SK-N-SH (cell line): ENCODE data around the gene SEPTIN2. TPM values are rescaled to one million over a fixed set of nuclear protein-coding genes. Genes with fewer than 3 reads are reported as not detected.

ENCODE experiments used
- CTCF ChIA-PET: fragments of 300-600, 350-600 bp; formaldehyde crosslinking; extraction: SDS; loops from one replicate; lab custom pipeline; 2021; lab: Yijun Ruan, JAX
- POLR2A ChIA-PET: fragments of 350-600 bp; sonication (Branson Sonifier 250); formaldehyde crosslinking; extraction: SDS; loops from one replicate; lab custom pipeline; 2020; ENCODE audit warnings: antibody characterized with exemption, inconsistent platforms; lab: Yijun Ruan, JAX
- DNase-seq: peaks from one replicate; pipeline ENCODE4 v3.0.0; 2012
- H2AFZ ChIP-seq: fragments of 200-600 bp; sonication (generic); 2 replicates; pipeline ENCODE4 v1.8.1; 2016; ENCODE audit warnings: antibody characterized with exemption, mild to moderate bottlenecking, low read depth
- H3F3A ChIP-seq: fragments of 200-600 bp; sonication (generic); replicated peaks from 2 replicates; pipeline ENCODE3; 2016; ENCODE audit warnings: antibody characterized with exemption, mild to moderate bottlenecking; ENCODE audit not compliant: insufficient read depth
- H3K27ac ChIP-seq, 2 experiments: fragments of 200-500 bp in 1 of 2; fragments of 200-600 bp in 1 of 2; sonication (Bioruptor generic) in 1 of 2; sonication (generic), shearing (Covaris generic) in 1 of 2; 2 replicates each; pipeline versions ENCODE4 v1.5.1 to v1.6.1; 2014 to 2016; ENCODE audit warnings: low read depth in 2 of 2, inconsistent platforms in 1 of 2, low read length in 1 of 2, mild to moderate bottlenecking in 1 of 2, mixed read lengths in 1 of 2
- H3K27me3 ChIP-seq: fragments of 200-600 bp; sonication (generic), shearing (Covaris generic); 2 replicates; pipeline ENCODE4 v1.6.1; 2016; ENCODE audit warnings: mixed run types; ENCODE audit not compliant: insufficient read depth
- H3K36me3 ChIP-seq, 2 experiments: fragments of 200-500 bp in 1 of 2; fragments of 200-600 bp in 1 of 2; sonication (Bioruptor generic) in 1 of 2; sonication (generic) in 1 of 2; replicated peaks in 1 of 2; 2 replicates each; pipeline versions ENCODE3 to v1.5.1; 2014 to 2016; ENCODE audit warnings: low read length in 1 of 2, mild to moderate bottlenecking in 1 of 2; ENCODE audit not compliant: insufficient read depth in 2 of 2, control insufficient read depth in 1 of 2
- H3K4me1 ChIP-seq, 2 experiments: fragments of 200-500 bp in 1 of 2; fragments of 200-600 bp in 1 of 2; sonication (Bioruptor generic) in 1 of 2; sonication (generic), shearing (Covaris generic) in 1 of 2; 2 replicates each; pipeline versions ENCODE4 v1.5.1 to v1.6.1; 2014 to 2016; ENCODE audit warnings: low read depth in 1 of 2, low read length in 1 of 2, mixed run types in 1 of 2; ENCODE audit not compliant: insufficient read depth in 2 of 2, control insufficient read depth in 1 of 2
- H3K4me2 ChIP-seq: fragments of 200-600 bp; sonication (generic), shearing (Covaris generic); 2 replicates; pipeline ENCODE4 v1.6.1; 2017; ENCODE audit warnings: mixed run types
- H3K4me3 ChIP-seq, 2 experiments: fragments of 200-500 bp in 1 of 2; fragments of 200-600 bp in 1 of 2; sonication (Bioruptor generic) in 1 of 2; sonication (generic), shearing (Covaris generic) in 1 of 2; 2 replicates each; pipeline versions ENCODE4 v1.5.1 to v1.8.1; 2014 to 2016; ENCODE audit warnings: low read depth in 2 of 2, inconsistent platforms in 1 of 2, low read length in 1 of 2, mild to moderate bottlenecking in 1 of 2, mixed read lengths in 1 of 2, moderate library complexity in 1 of 2
- H3K79me2 ChIP-seq: fragments of 200-600 bp; sonication (generic); 2 replicates; pipeline ENCODE4 v1.8.1; 2017; ENCODE audit warnings: mild to moderate bottlenecking; ENCODE audit not compliant: insufficient read depth
- H3K9ac ChIP-seq: fragments of 200-600 bp; sonication (generic); 2 replicates; pipeline ENCODE4 v1.6.1; 2017; ENCODE audit warnings: mixed run types
- H3K9me2 ChIP-seq: fragments of 200-600 bp; sonication (generic); 2 replicates; pipeline ENCODE4 v1.6.1; 2017; ENCODE audit warnings: mixed run types
- H3K9me3 ChIP-seq: fragments of 200-600 bp; sonication (generic); 2 replicates; pipeline ENCODE4 v1.6.1; 2017; ENCODE audit warnings: mixed run types, mild to moderate bottlenecking, moderate library complexity
- H4K20me1 ChIP-seq: fragments of 200-600 bp; sonication (generic); 2 replicates; pipeline ENCODE4 v1.6.1; 2017; ENCODE audit warnings: mild to moderate bottlenecking, mixed run types; ENCODE audit not compliant: insufficient read depth
- CHD2 ChIP-seq: fragments of 150-350 bp; IDR thresholded peaks from 2 replicates; pipeline ENCODE4 v1.6.1; 2018; ENCODE audit warnings: low read length; ENCODE audit not compliant: partially characterized antibody
- EP300 ChIP-seq, 2 experiments: IDR thresholded peaks; 2 replicates each; pipeline versions ENCODE4 v1.4.0 to v1.6.1; 2012; ENCODE audit warnings: borderline replicate concordance in 1 of 2, low read depth in 1 of 2, low read length in 1 of 2
- FOSL2 ChIP-seq: IDR thresholded peaks from 2 replicates; pipeline ENCODE4 v1.4.0; 2012; ENCODE audit warnings: low read depth, mild to moderate bottlenecking, moderate library complexity, borderline replicate concordance
- NFIC ChIP-seq: IDR thresholded peaks from 2 replicates; pipeline ENCODE4 v1.4.0; 2012; ENCODE audit warnings: borderline replicate concordance
- NRF1 ChIP-seq: IDR thresholded peaks from 2 replicates; pipeline ENCODE4 v1.6.1; 2012; ENCODE audit warnings: low read depth, mild to moderate bottlenecking, low read length
- RAD21 ChIP-seq: IDR thresholded peaks from 2 replicates; pipeline ENCODE4 v1.6.1; 2012; ENCODE audit warnings: mild to moderate bottlenecking, low read length
- RFX5 ChIP-seq: IDR thresholded peaks from 2 replicates; pipeline ENCODE4 v1.6.1; 2012; ENCODE audit warnings: mild to moderate bottlenecking, improper control_type of control experiment, low read length
- RXRA ChIP-seq: IDR thresholded peaks from 2 replicates; pipeline ENCODE4 v1.4.0; 2012; ENCODE audit warnings: low read depth, mild to moderate bottlenecking, borderline replicate concordance
- SMC3 ChIP-seq: IDR thresholded peaks from 2 replicates; pipeline ENCODE4 v1.6.1; 2012; ENCODE audit warnings: low read depth, low read length, improper control_type of control experiment
- TCF12 ChIP-seq: IDR thresholded peaks from 2 replicates; pipeline ENCODE4 v1.4.0; 2012
- WGBS: methylation state at CpG from one replicate; pipeline ENCODE4 v1.1.6; 2017; ENCODE audit warnings: low lambda C conversion rate; 5-methylcytosine and 5-hydroxymethylcytosine counted together
- polyA plus RNA-seq, 3 experiments: library from polyadenylated mRNA; depleted of rRNA; stranded (reverse); fragments of >200 nt; gene quantifications; 2 replicates each; pipeline ENCODE4 v1.2.3, GENCODE V29; 2012
- TF ChIP-seq, protein P1 (sequence below): fragments of 200-600 bp; sonication (generic); IDR thresholded peaks from 2 replicates; pipeline ENCODE4 v1.6.1; 2017; ENCODE audit warnings: antibody characterized with exemption, mild to moderate bottlenecking, moderate library complexity
- TF ChIP-seq, protein P2 (sequence below): IDR thresholded peaks from 2 replicates; pipeline ENCODE4 v1.6.1; 2012; ENCODE audit warnings: mild to moderate bottlenecking, low read depth, low read length, moderate library complexity
- TF ChIP-seq, protein P3 (sequence below): IDR thresholded peaks from 2 replicates; pipeline ENCODE4; 2012
- TF ChIP-seq, protein P4 (sequence below): fragments of 150-350 bp; IDR thresholded peaks from 2 replicates; pipeline ENCODE4 v1.6.1; 2017; ENCODE audit warnings: antibody characterized with exemption, low read length, low read depth, borderline replicate concordance

Gene SEPTIN2
- polyA plus RNA-seq, 1 of the 3 experiments (the other 2 are of a cell fraction) = 226 TPM

DNA sequence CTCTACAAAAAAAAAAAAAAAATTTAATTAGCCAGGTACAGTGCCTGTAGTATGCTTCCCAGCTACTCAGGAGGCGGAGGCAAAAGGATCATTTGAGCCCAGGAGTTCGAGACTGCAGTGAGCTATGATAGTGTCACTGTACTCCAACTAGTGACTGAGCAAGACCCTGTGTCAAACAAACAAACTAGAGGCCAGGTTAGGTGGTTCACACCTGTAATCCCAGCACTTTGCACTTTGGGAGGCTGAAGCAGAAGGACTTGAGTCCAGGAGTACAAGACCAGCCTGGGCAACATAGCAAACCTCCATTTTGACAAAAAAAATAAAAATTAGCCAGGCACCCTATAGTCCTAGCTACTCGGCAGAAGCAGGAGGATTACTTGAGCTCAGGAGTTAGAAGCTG lies 13.6 kb upstream of the SEPTIN2 start:
- ChIA-PET CTCF (interaction anchor here (1.4 to 3.7 kb wide), 4 partner anchors 10 to 319 kb away, joined by 3 to 22 read pairs (median 6); partner anchors contain the start of genes HDLBP and SEPTIN2), POLR2A (interaction anchor here (0.5 to 3.8 kb wide), 4 partner anchors 8 to 995 kb away, joined by 3 to 24 read pairs (median 4); partner anchors contain the start of genes HDLBP and SEPTIN2)
- peaks cover 88% of the 10 kb centered on the region for H4K20me1 ChIP-seq
- no peak overlapping the region for H2AFZ ChIP-seq
- peaks cover 97% of the 10 kb centered on the region for H3K79me2 ChIP-seq
- no peaks in the 10 kb centered on the region for H3K9me2 ChIP-seq
- TF ChIP-seq, protein P1, sequence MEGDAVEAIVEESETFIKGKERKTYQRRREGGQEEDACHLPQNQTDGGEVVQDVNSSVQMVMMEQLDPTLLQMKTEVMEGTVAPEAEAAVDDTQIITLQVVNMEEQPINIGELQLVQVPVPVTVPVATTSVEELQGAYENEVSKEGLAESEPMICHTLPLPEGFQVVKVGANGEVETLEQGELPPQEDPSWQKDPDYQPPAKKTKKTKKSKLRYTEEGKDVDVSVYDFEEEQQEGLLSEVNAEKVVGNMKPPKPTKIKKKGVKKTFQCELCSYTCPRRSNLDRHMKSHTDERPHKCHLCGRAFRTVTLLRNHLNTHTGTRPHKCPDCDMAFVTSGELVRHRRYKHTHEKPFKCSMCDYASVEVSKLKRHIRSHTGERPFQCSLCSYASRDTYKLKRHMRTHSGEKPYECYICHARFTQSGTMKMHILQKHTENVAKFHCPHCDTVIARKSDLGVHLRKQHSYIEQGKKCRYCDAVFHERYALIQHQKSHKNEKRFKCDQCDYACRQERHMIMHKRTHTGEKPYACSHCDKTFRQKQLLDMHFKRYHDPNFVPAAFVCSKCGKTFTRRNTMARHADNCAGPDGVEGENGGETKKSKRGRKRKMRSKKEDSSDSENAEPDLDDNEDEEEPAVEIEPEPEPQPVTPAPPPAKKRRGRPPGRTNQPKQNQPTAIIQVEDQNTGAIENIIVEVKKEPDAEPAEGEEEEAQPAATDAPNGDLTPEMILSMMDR = no peak
- TF ChIP-seq RXRA = no peak
- TF ChIP-seq, protein P2, sequence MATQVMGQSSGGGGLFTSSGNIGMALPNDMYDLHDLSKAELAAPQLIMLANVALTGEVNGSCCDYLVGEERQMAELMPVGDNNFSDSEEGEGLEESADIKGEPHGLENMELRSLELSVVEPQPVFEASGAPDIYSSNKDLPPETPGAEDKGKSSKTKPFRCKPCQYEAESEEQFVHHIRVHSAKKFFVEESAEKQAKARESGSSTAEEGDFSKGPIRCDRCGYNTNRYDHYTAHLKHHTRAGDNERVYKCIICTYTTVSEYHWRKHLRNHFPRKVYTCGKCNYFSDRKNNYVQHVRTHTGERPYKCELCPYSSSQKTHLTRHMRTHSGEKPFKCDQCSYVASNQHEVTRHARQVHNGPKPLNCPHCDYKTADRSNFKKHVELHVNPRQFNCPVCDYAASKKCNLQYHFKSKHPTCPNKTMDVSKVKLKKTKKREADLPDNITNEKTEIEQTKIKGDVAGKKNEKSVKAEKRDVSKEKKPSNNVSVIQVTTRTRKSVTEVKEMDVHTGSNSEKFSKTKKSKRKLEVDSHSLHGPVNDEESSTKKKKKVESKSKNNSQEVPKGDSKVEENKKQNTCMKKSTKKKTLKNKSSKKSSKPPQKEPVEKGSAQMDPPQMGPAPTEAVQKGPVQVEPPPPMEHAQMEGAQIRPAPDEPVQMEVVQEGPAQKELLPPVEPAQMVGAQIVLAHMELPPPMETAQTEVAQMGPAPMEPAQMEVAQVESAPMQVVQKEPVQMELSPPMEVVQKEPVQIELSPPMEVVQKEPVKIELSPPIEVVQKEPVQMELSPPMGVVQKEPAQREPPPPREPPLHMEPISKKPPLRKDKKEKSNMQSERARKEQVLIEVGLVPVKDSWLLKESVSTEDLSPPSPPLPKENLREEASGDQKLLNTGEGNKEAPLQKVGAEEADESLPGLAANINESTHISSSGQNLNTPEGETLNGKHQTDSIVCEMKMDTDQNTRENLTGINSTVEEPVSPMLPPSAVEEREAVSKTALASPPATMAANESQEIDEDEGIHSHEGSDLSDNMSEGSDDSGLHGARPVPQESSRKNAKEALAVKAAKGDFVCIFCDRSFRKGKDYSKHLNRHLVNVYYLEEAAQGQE = no peak
- 100% methylated on average over 3 of the region's 3 CpGs for WGBS
- H3K9me3 ChIP-seq = no peaks in the 10 kb centered on the region
- peaks cover 3% of the 10 kb centered on the region for H3F3A ChIP-seq
- no peaks in the 10 kb centered on the region for H3K27me3 ChIP-seq
- no peak overlapping the region for H3K4me3 ChIP-seq
- H3K36me3 ChIP-seq = peaks cover 2 to 10% of the 10 kb centered on the region in 2 experiments
- H3K9ac ChIP-seq = no peak overlapping the region
- peaks cover 0 to 36% of the 10 kb centered on the region in 2 experiments; a peak in 1 of 4 replicates for H3K4me1 ChIP-seq
- H3K4me2 ChIP-seq = no peak overlapping the region
- H3K27ac ChIP-seq = peak overlapping the region in 1 of 2 experiments; percentile 85; a peak in 1 of 4 replicates
- no peak for DNase-seq

DNA sequence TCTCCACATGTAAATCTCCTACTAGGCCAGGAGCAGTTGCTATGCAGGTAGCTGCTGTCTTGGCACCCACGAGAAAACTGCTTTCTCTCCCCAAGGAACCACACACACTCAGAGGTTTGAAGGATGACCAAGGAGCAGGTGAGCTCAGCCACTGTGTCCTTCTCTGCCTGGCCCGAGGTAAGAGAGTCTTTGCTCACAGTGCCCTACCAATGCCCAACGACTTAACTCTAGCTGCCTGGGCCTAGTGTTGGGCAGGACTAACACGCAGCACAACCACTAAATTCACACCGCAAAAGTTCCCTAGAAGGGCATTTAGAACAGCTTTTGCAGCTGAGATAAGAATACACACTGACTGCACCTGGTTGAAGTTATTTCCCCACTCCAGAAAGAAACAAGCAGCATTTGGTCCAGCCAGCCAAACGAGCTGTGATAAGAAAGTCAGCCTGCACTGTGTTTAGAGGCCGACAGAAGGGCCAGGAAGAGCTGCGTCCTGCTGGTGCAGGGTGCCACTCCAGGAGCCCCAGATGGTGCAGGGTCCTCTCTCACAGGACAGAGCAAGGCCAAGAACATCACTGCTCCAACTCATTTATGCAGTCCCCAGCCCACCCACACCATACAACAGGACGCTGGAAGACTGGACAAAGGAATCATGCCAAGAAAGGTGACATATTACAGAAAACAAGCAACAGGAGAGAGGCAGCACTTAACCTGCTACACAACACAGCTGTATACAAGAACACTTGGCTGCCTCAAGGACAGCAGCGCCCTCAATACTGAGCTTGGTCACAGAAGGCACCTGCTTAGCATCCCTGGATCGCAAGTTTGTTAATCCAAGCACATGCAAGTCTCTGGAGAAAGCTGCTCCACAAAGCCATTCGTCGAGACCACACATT lies 12.7 kb upstream of the SEPTIN2 start:
- peaks cover 89% of the 10 kb centered on the region for H4K20me1 ChIP-seq
- peak; percentile 14 for DNase-seq
- WGBS = 85% methylated on average over 12 of the region's 13 CpGs
- peaks cover 99% of the 10 kb centered on the region for H3K79me2 ChIP-seq
- peak overlapping the region in 1 of 2 experiments; percentile 85; a peak in 2 of 4 replicates for H3K27ac ChIP-seq
- no peak overlapping the region for H3K4me2 ChIP-seq
- POLR2A ChIA-PET = interaction anchor here (1.2 to 3.8 kb wide), 2 partner anchors 10 to 12 kb away, joined by 3 to 24 read pairs; partner anchors contain the start of genes HDLBP and SEPTIN2
- H3K27me3 ChIP-seq = no peaks in the 10 kb centered on the region
- no peak overlapping the region for H2AFZ ChIP-seq
- H3K4me1 ChIP-seq = peaks cover 0 to 36% of the 10 kb centered on the region in 2 experiments; a peak in 1 of 4 replicates
- H3K9me2 ChIP-seq = no peaks in the 10 kb centered on the region
- H3K9ac ChIP-seq = no peak overlapping the region
- H3K4me3 ChIP-seq = no peak overlapping the region
- H3K9me3 ChIP-seq = no peaks in the 10 kb centered on the region
- peaks cover 3% of the 10 kb centered on the region for H3F3A ChIP-seq
- CTCF ChIA-PET = interaction anchor here (0.9 to 3.7 kb wide), 4 partner anchors 11 to 28 kb away, joined by 3 to 22 read pairs (median 6); partner anchors contain the start of genes HDLBP and SEPTIN2
- peaks cover 0 to 6% of the 10 kb centered on the region in 2 experiments for H3K36me3 ChIP-seq
- TF ChIP-seq, protein P3, sequence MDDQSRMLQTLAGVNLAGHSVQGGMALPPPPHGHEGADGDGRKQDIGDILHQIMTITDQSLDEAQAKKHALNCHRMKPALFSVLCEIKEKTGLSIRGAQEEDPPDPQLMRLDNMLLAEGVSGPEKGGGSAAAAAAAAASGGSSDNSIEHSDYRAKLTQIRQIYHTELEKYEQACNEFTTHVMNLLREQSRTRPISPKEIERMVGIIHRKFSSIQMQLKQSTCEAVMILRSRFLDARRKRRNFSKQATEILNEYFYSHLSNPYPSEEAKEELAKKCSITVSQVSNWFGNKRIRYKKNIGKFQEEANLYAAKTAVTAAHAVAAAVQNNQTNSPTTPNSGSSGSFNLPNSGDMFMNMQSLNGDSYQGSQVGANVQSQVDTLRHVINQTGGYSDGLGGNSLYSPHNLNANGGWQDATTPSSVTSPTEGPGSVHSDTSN = no peak
- TF ChIP-seq TCF12 (no peak), RFX5 (no peak), NFIC (no peak), RAD21 (no peak), NRF1 (no peak), EP300 (IDR thresholded peaks at IDR 0.05; ENCODE audit: borderline replicate concordance in 1 of 2, low read depth in 1 of 2, low read length in 1 of 2) (no peak), SMC3 (no peak), CHD2 (no peak), FOSL2 (no peak)
- TF ChIP-seq, protein P4, sequence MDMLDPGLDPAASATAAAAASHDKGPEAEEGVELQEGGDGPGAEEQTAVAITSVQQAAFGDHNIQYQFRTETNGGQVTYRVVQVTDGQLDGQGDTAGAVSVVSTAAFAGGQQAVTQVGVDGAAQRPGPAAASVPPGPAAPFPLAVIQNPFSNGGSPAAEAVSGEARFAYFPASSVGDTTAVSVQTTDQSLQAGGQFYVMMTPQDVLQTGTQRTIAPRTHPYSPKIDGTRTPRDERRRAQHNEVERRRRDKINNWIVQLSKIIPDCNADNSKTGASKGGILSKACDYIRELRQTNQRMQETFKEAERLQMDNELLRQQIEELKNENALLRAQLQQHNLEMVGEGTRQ = no peak
- TF ChIP-seq, protein P1 = no peak
